Mucosa of rectum (tissue), 2 donors: ENCODE results near the gene RSRC1.
"Not testable (repeated sequence)": the region's sequence is repeated elsewhere in the genome, so short reads cannot be mapped to it uniquely, and the experiment has no call there.

ENCODE experiments used
- H3K27ac ChIP-seq, 2 donors: one replicate each; pipeline ENCODE4 v1.7.0; 2013; ENCODE audit warnings: inconsistent platforms in 2 of 2, low read depth in 2 of 2, low read length in 2 of 2
- H3K27me3 ChIP-seq, 2 donors: one replicate each; pipeline ENCODE4 v1.7.0; 2013; ENCODE audit warnings: low read length in 2 of 2; ENCODE audit not compliant: control insufficient read depth in 2 of 2, insufficient read depth in 2 of 2
- H3K36me3 ChIP-seq, 2 donors: one replicate each; pipeline ENCODE4 v1.7.0; 2013; ENCODE audit warnings: low read length in 2 of 2; ENCODE audit not compliant: control insufficient read depth in 2 of 2, insufficient read depth in 2 of 2
- H3K4me1 ChIP-seq, 2 donors: one replicate each; pipeline ENCODE4 v1.7.0; 2013; ENCODE audit warnings: low read length in 2 of 2, mild to moderate bottlenecking in 1 of 2; ENCODE audit not compliant: control insufficient read depth in 2 of 2, insufficient read depth in 2 of 2
- H3K4me3 ChIP-seq, 2 donors: one replicate each; pipeline ENCODE4 v1.7.0; 2013; ENCODE audit warnings: low read length in 2 of 2
- H3K9ac ChIP-seq, 2 donors: one replicate each; pipeline ENCODE4 v1.7.0; 2013; ENCODE audit warnings: low read length in 2 of 2, low read depth in 1 of 2, mild to moderate bottlenecking in 1 of 2
- H3K9me3 ChIP-seq, 2 donors: one replicate each; pipeline ENCODE4 v1.7.0; 2013; ENCODE audit warnings: low read length in 2 of 2; ENCODE audit not compliant: control insufficient read depth in 2 of 2
- donor health status: healthy.
- donor health status: Normal muscosa, but diverticular disease.

Gene RSRC1

DNA sequence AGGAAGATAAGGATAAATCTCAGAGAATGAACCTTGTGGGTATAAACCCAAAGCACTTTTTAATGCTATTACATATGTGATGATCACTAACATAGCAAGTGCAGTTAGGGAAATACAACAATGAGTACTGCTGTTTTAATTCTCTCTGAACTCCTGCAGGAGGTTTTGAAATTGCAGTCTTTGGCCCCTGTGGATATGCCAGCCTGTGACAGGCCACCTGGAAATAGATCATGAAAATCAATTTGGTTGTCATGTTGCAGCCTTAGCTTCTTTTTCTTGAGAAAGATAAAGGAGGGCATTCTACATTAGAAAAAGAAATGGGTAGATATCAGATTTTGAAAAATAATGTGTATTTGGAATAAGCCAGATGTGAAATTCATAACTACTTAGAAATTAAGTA is 103.6 kb downstream of the RSRC1 start:
- Histone ChIP-seq H3K4me3 (no peak overlapping the region), H3K27me3 (no peaks in the 10 kb centered on the region), H3K27ac (no peak overlapping the region), H3K4me1 (no peaks in the 10 kb centered on the region), H3K36me3 (no peaks in the 10 kb centered on the region), H3K9me3 (no peaks in the 10 kb centered on the region), H3K9ac (no peak overlapping the region)

DNA sequence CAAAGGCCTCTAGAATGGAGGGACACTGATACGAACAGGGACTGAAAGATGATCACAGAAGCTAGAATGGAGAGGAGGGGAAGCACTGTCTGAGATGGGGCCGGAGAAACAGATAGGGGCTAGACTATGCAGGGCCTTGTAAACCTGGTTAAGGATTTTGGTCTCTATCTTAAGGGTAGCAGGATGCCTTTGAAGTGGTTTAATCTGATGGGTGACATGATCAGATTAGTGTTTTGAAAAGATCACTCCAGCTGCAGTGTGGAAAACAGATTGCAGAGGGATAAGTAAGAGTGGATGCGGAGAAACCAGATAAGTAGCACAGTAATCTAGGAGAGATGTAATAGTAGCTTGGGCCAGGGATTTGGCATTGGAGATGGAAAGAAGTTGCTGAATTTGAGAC is 108.1 kb downstream of the RSRC1 start:
- H3K27ac ChIP-seq: no peak overlapping the region
- no peaks in the 10 kb centered on the region for H3K4me1 ChIP-seq
- H3K36me3 ChIP-seq: no peaks in the 10 kb centered on the region
- H3K27me3 ChIP-seq: no peaks in the 10 kb centered on the region
- H3K9ac ChIP-seq: no peak overlapping the region
- no peak overlapping the region for H3K4me3 ChIP-seq
- H3K9me3 ChIP-seq: no peaks in the 10 kb centered on the region

DNA sequence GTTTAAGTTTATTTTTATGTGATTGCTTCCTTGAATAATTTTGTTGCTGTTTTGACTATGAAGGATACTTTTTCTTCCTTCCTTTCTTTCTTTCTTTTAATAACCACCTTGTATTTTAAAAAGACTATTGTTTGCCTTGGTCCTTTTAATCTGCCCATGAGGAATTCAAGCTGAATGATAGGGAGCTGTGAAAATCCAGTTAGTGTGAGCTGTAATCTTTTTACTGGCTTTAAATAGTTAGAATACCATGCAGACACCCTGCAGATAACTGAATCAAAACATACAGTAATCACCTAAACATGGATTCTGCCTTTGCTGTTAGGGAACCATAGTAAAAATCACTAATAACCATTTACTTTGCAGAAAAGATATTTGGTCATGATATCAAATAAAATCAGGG is 110.7 kb downstream of the RSRC1 start:
- Histone ChIP-seq H3K4me3 (no peak overlapping the region), H3K27me3 (no peaks in the 10 kb centered on the region), H3K4me1 (no peaks in the 10 kb centered on the region), H3K36me3 (no peaks in the 10 kb centered on the region), H3K9me3 (no peaks in the 10 kb centered on the region), H3K9ac (no peak overlapping the region), H3K27ac (no peak overlapping the region)

DNA sequence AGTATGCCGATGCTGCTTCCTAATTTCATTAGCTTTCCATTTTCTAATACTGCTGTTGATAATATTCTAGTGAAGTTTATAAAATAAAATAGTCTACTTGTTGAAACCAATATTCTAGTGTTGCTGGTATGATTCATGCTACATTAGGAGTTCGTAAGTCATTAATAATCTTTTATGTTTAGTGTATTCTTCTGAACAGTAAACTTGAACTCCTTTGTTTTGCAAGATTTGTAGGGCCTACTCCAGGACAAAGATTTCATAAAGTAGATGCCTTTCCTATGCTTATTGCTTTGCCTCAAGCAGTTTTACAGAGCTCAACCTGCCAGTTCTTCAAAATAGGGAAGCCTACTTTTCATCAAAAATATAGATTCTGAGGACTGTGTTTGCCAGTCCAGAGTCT is 111.5 kb downstream of the RSRC1 start:
- no peak overlapping the region for H3K4me3 ChIP-seq
- H3K9ac ChIP-seq: no peak overlapping the region
- no peaks in the 10 kb centered on the region for H3K4me1 ChIP-seq
- no peaks in the 10 kb centered on the region for H3K36me3 ChIP-seq
- H3K9me3 ChIP-seq: no peaks in the 10 kb centered on the region
- no peaks in the 10 kb centered on the region for H3K27me3 ChIP-seq
- no peak overlapping the region for H3K27ac ChIP-seq

DNA sequence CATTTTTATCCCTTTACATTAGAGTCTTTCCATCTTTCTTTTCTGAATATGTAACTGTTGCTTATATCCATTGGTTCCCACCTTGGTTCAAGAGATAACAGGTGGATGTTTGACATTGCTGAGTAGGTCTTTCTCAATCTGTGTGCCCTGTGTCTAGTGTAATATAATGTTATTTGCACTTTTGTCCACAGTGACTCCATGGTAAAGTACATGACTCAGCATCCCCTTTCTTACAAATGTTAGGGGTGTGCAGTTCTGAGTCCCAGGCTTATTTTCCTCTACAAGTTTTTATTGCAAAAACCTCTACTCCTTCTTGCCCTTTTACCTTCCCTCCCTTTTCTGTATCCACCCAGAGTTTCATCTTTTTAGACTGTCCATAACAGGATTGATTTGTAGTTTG is 116.5 kb downstream of the RSRC1 start:
- Histone ChIP-seq H3K9me3 (no peaks in the 10 kb centered on the region), H3K9ac (no peak overlapping the region), H3K36me3 (no peaks in the 10 kb centered on the region), H3K27ac (no peak overlapping the region), H3K4me3 (no peak overlapping the region), H3K27me3 (no peaks in the 10 kb centered on the region), H3K4me1 (no peaks in the 10 kb centered on the region)

DNA sequence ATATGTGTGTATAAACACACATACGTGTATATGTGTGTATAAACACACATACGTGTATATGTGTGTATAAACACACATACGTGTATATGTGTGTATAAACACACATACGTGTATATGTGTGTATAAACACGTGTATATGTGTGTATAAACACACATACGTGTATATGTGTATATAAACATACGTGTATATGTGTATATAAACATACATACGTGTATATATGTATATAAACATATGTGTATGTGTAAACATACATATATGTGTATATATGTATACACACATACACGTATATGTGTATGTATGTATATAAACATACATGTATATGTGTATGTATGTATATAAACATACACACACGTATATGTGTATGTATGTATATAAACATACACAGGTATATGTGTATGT is 119.1 kb downstream of the RSRC1 start:
- not testable (repeated sequence) for H3K9ac ChIP-seq, H3K27me3 ChIP-seq, H3K27ac ChIP-seq, H3K36me3 ChIP-seq, H3K4me1 ChIP-seq, H3K4me3 ChIP-seq, H3K9me3 ChIP-seq

DNA sequence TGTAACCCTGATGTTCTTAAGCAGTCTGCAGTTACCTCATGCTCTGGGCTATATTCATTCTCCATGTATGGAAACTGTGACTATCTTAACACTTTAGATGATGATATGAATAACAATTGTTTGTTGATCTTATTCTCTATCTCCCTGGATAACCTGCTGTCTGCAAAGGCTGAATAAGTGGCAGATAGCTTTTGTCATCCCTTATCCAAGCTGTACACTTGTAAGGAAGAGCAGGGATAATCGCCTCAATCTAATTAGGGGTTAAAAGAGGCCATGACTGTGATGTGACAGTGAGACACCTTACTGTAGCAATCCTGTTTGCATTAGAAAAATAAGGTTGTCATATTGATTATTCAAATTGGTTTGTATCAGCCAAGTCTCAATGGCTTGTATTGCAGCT is 123.9 kb downstream of the RSRC1 start:
- Histone ChIP-seq H3K27ac (no peak overlapping the region), H3K9ac (no peak overlapping the region), H3K27me3 (no peaks in the 10 kb centered on the region), H3K36me3 (no peaks in the 10 kb centered on the region), H3K9me3 (no peaks in the 10 kb centered on the region), H3K4me1 (no peaks in the 10 kb centered on the region), H3K4me3 (no peak overlapping the region)

DNA sequence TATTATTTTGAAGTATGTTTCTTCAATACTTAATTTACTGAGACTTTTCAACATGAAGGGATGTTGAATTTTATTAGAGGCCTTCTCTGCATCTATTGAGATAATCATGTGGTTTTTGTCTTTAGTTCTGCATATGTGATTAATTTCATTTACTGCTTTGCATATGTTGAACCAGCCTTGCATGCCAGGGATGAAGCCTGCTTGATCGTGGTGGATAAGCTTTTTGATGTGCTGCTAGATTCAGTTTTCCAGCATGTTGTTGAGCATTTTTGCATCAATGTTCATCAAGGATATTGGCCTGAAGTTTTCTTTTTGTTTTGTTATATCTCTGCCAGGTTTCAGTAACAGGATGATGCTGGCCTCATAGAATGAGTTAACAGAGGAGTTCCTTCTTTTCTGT is 134.4 kb downstream of the RSRC1 start:
- Histone ChIP-seq H3K4me3 (no peak overlapping the region), H3K9ac (no peak overlapping the region), H3K27me3 (no peaks in the 10 kb centered on the region), H3K9me3 (no peaks in the 10 kb centered on the region), H3K27ac (no peak overlapping the region), H3K4me1 (no peaks in the 10 kb centered on the region), H3K36me3 (no peaks in the 10 kb centered on the region)

DNA sequence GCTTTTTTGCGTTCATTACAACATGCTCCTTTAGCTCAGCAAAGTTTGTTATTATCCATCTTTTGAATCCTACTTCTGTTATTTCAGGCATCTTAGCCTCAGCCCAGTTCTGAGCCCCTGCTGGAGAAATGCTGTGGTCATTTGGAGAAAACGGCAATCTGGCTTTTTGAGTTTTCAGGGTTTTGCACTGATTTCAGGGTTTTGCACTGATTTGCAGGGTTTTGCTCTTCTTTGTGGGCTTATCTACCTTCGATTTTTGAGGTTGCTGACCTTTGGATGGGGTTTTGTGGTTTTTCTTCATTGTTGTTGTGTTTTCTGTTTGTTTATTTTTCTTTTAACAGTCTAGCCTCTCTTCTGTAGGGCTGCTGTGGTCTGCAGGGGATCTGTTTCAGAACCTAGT is 137.4 kb downstream of the RSRC1 start:
- Histone ChIP-seq H3K27me3 (no peaks in the 10 kb centered on the region), H3K4me1 (no peaks in the 10 kb centered on the region), H3K9me3 (no peaks in the 10 kb centered on the region), H3K27ac (no peak overlapping the region), H3K9ac (no peak overlapping the region), H3K36me3 (no peaks in the 10 kb centered on the region), H3K4me3 (no peak overlapping the region)

DNA sequence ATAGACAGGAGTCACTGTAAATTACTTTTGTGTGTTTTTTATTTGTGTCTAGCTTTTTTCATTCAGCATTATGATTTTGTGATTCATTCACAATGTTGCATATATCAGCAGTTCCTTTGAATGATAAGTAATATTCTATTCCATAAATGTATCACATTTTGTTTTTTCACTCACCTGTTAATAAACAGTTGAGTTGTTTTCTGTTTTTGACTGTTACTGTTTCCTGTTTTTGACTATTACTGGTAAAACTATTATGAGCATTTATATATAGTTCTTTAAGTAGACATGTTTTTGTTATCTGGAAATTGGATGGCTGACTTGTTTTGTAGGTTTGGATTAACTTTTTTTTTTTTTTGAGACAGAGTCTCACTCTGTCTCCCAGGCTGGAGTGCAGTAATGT is 138.4 kb downstream of the RSRC1 start:
- no peak overlapping the region for H3K9ac ChIP-seq
- no peaks in the 10 kb centered on the region for H3K9me3 ChIP-seq
- no peaks in the 10 kb centered on the region for H3K27me3 ChIP-seq
- H3K4me1 ChIP-seq: no peaks in the 10 kb centered on the region
- no peak overlapping the region for H3K4me3 ChIP-seq
- no peaks in the 10 kb centered on the region for H3K36me3 ChIP-seq
- H3K27ac ChIP-seq: no peak overlapping the region

DNA sequence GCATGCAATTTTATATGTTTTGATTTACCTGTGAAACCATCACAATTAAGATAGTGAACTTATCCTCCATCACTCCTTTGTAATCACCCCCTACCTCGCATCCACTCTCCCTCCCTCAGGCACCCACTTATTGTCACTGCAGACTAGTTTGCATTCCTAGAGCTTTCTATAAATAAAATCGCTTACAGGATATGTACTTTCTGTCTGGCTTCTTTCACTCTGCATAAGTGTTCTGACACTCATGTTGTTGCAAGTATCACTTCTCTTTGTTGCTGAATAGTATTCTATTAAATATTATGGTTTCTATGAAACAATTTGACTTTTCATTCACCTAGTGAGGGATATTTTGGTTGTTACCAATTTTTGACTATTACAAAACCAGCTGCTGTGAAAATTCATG is 139.3 kb downstream of the RSRC1 start:
- Histone ChIP-seq H3K27me3 (no peaks in the 10 kb centered on the region), H3K4me1 (no peaks in the 10 kb centered on the region), H3K9ac (no peak overlapping the region), H3K4me3 (no peak overlapping the region), H3K36me3 (no peaks in the 10 kb centered on the region), H3K27ac (no peak overlapping the region), H3K9me3 (no peaks in the 10 kb centered on the region)
